ENCODE results near the gene KIAA0586. TPM values are rescaled to one million over a fixed set of nuclear protein-coding genes. Genes with fewer than 3 reads are reported as not detected.

KIAA0586 gene
- total RNA-seq, 2 donors from 2014 or later, result 11.2 to 27.0 TPM

DNA sequence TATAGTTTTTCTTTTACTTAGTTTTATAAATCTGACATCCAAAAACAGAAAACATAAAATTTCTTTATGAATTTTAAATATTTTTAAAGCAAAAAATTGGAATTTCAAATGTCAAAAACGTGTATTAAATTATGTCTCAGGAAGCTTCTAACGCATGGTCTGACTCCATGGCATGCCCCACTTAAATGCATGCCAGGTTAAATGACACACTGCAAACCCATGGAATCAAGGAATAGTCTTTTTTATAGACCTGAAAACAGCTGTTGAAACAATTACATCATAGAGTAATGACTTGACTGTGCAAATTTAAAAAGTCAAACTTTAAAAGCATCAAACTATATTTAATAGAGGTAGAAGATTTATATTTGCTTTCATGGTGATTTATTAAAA lies 114.1 kb downstream of the KIAA0586 start:
- no peaks in the 10 kb centered on the region for H3K36me3 ChIP-seq
- no peaks in the 10 kb centered on the region for H3K4me1 ChIP-seq (replicated peaks)
- intact Hi-C loops (cut with DNase I), result no loop called here
- H3K4me3 ChIP-seq, result no peak overlapping the region
- no peaks in the 10 kb centered on the region for H3K9me3 ChIP-seq
- no peak for TF ChIP-seq POLR2AphosphoS5 (IDR thresholded peaks at IDR 0.05)
- TF ChIP-seq POLR2A (IDR thresholded peaks at IDR 0.05), result no peak
- no peak for TF ChIP-seq CTCF (IDR thresholded peaks at IDR 0.05)
- H3K27me3 ChIP-seq (replicated peaks; ENCODE audit: insufficient read depth), result no peaks in the 10 kb centered on the region
- WGBS, result 53% methylated on average over 2 of the region's 2 CpGs
- no peak for DNase-seq (ENCODE audit: low spot score)
- no peak overlapping the region for H3K27ac ChIP-seq

- no peak overlapping the region for H3K4me3 ChIP-seq
- H3K4me1 ChIP-seq (replicated peaks), result no peaks in the 10 kb centered on the region
- H3K36me3 ChIP-seq, result no peaks in the 10 kb centered on the region
- H3K27ac ChIP-seq, result no peak overlapping the region
- H3K27me3 ChIP-seq (replicated peaks; ENCODE audit: insufficient read depth), result no peaks in the 10 kb centered on the region
- WGBS, result 96% methylated on average over 1 of the region's 1 CpG
- H3K9me3 ChIP-seq, result no peaks in the 10 kb centered on the region
- DNase-seq (ENCODE audit: low spot score), result no peak
- intact Hi-C loops (cut with DNase I), result no loop called here
- TF ChIP-seq POLR2AphosphoS5 (IDR thresholded peaks at IDR 0.05) (no peak), POLR2A (IDR thresholded peaks at IDR 0.05) (no peak), CTCF (IDR thresholded peaks at IDR 0.05) (no peak)
These were observed 115.7 kb downstream of the KIAA0586 start for GRCh38 chr14:58543253-58543652.

- TF ChIP-seq CTCF (IDR thresholded peaks at IDR 0.05) (no peak), POLR2A (IDR thresholded peaks at IDR 0.05) (no peak), POLR2AphosphoS5 (IDR thresholded peaks at IDR 0.05) (no peak)
- Histone ChIP-seq H3K27ac (no peak overlapping the region), H3K27me3 (replicated peaks; ENCODE audit: insufficient read depth) (no peaks in the 10 kb centered on the region), H3K4me1 (replicated peaks) (no peaks in the 10 kb centered on the region), H3K9me3 (no peaks in the 10 kb centered on the region), H3K36me3 (no peaks in the 10 kb centered on the region), H3K4me3 (no peak overlapping the region)
- 67% methylated on average over 10 of the region's 10 CpGs for WGBS
- intact Hi-C loops (cut with DNase I), result no loop called here
- DNase-seq (ENCODE audit: low spot score), result no peak
These were observed 120.1 kb downstream of the KIAA0586 start for GRCh38 chr14:58547649-58548048.

DNA sequence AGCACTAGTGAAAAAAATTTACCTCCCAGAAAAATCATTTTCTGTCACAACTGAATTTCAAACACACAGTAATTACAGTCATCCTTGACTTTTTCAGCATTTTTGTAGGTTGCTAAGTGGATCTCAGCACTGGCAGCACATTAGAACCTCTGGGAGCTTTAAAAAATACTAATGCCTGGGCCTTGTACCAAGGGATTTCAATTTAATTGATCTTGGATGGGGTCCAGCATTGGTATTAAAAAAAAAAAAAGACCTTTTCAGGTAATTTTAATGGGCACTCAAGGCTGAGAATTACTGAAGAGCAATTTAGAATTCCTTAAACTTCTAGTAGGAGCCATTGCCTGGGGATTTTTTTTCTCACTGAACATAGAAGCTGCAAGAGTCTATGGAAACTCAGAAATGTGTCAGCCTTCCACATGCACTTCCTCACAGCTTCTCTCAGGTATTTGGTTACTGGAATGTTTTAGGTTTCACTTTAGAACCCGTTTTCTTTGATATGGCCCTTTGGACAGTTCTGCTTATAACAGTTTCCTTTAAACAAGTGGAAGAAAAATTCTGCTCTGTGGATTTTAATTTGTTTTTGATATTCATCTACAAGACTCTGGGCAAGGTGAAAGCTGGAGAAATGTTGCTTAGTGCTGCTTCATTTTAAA lies 121.7 kb downstream of the KIAA0586 start:
- intact Hi-C loops (cut with DNase I), result no loop called here
- WGBS, result 15% methylated on average over 1 of the region's 1 CpG
- TF ChIP-seq POLR2A (IDR thresholded peaks at IDR 0.05) (no peak), CTCF (IDR thresholded peaks at IDR 0.05) (no peak), POLR2AphosphoS5 (IDR thresholded peaks at IDR 0.05) (no peak)
- H3K27ac ChIP-seq, result no peak overlapping the region
- no peak overlapping the region for H3K4me3 ChIP-seq
- no peaks in the 10 kb centered on the region for H3K27me3 ChIP-seq (replicated peaks; ENCODE audit: insufficient read depth)
- H3K9me3 ChIP-seq, result no peaks in the 10 kb centered on the region
- no peaks in the 10 kb centered on the region for H3K36me3 ChIP-seq
- no peaks in the 10 kb centered on the region for H3K4me1 ChIP-seq (replicated peaks)
- no peak for DNase-seq (ENCODE audit: low spot score)

GRCh38 chr14:58553959-58554358 lies 126.4 kb downstream of the KIAA0586 start:
- TF ChIP-seq CTCF (IDR thresholded peaks at IDR 0.05), result no peak
- TF ChIP-seq POLR2AphosphoS5 (IDR thresholded peaks at IDR 0.05), result no peak
- TF ChIP-seq POLR2A (IDR thresholded peaks at IDR 0.05), result no peak
- Histone ChIP-seq H3K4me3 (no peak overlapping the region), H3K27ac (no peak overlapping the region), H3K27me3 (replicated peaks; ENCODE audit: insufficient read depth) (no peaks in the 10 kb centered on the region), H3K9me3 (no peaks in the 10 kb centered on the region), H3K36me3 (no peaks in the 10 kb centered on the region), H3K4me1 (replicated peaks) (no peaks in the 10 kb centered on the region)
- DNase-seq (ENCODE audit: low spot score), result no peak
- intact Hi-C loops (cut with DNase I), result no loop called here
- 97% methylated on average over 3 of the region's 3 CpGs for WGBS

Data from prostate gland (tissue), 2 donors.